SKM-1 treated with dmso at 0.1 percent for 144 hours (cell line): Measurements from ENCODE around the gene CMIP.

Experiments used
- DNase-seq: peaks from one replicate; lab custom pipeline; 2025; ENCODE audit not compliant: unreplicated experiment; lab: John Stamatoyannopoulos, UW

CMIP gene

GRCh38 chr16:81708266-81709015, 263.8 kb downstream of the CMIP start:
- no peak for DNase-seq

DNA sequence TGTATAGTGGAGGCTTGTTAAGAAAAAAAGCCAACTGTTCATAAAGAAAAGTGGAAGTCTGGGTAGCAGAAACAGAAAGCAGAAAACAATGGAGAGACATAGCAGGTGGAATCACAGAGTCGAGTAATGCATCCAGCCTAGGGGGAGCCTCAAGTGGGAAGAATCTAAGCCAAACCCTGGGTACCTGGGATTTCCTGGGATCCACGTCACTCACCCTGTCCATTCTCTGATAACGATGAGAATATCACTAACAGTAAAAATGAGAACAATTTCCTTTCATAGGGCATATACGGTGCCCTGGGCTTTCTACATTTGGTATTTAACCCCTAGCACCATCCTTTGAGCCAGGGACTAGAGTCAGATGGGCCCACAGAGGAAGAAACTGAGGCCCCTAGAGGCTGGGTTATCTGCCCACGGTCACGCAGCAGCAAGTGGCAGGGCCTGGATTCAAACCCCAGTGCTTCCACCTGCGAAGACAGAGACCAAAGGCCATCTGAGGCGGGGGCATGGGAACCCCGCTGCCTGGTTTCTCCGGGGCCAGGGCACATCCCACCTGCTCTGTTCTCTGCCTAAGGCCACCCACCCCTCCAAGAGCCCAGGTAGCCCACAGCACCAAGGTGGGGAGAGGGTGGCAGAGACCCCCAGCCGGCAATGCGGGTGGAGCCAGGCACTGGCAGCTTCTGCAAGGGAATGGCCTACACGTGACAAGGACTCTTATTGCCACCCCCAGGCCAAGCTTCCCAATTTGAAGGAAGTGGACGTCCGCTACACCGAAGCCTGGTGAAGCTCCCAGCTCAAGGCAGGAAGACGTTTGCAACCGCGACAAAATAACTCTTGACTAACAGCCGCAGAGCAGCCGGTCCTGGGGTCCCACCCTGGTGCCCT, 264.6 kb downstream of the CMIP start:
- no peak for DNase-seq

DNA sequence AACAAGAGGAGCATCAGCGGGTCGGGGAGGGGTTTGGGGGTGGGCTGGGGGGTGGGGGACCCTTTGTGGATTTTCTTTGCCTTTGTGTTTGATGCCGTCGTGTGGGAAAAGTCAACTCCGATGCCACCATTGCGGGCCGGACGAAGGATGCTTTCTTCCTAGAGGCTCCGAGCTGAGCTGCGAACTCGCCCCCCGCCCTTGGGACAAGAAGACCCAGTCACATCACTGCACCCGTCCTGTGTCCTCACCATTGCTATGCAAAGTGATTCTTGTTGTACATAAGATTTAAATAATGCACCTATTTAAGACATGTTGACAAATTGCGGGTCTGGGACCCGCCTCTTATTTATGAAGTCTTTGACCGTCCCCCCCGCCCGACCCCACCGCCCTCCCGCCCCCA, 265.4 kb downstream of the CMIP start:
- DNase-seq: no peak

DNA sequence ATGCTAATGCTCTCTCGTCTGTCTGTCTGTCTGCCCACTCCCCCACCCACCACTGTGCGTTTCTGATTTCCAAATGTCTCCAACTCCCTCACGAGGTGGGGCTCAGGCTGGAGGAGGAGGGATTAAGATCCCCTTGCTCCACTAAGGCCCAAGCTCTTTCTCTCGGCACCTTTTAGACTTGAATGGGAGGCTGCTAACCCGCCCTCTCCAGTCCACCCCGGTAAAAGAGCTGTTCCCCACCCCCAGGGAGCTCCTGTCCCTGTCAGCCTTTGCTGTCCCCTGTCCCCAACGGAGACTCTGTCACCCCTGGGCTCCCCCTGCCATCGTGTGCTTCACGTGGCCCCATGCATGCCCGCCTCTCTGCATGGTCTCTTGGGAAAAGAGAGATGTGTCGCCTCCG, 266.0 kb downstream of the CMIP start:
- no peak for DNase-seq

GRCh38 chr16:81711657-81712319, 267.2 kb downstream of the CMIP start:
- no peak for DNase-seq

GRCh38 chr16:81712681-81713080, 268.1 kb downstream of the CMIP start:
- DNase-seq: no peak

DNA sequence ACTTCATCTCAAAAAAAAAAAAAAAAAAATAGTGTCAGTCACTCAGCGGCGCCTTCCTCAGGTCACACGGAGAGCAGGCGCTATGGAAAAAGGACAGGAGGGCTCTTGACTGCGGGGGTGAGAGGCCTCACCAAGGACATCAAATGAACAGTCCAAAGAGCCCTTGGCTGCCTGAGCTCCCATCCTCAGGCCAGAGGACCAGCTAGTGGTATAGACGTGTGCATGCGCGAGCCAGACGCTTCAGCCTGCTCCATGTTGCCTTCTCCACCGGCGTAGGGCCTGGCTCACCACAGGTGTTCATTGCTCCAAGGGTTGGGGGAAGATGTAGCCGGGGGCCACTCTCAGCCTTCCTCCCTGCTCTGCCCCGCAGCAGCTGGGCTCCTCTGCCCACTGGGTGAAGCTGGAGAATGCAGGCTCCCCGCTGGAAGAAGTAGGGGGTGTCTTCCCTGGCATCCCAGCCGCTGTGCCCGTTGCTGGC, 268.7 kb downstream of the CMIP start:
- DNase-seq: no peak

- DNase-seq: no peak
Observed at GRCh38 chr16:81713796-81714195, 269.2 kb downstream of the CMIP start.

DNA sequence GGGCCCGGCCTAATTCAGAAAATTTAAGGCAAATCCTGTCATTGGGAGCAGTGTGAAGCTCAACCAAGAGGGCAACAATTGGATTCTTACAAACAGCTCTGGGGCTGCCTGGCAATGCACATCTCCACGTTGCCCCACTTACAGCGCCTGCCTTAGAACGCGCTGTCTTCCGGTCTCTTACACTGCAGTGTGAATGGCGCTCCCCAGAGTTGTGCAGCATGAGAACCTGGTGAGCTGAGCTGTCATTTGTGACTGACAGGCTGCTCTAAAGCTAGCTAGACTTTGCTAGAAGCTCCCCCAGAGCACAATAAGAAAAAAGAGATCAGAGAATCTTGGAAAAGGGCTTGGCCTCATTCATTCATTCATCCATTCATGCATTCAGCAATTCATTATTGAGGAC, 270.0 kb downstream of the CMIP start:
- no peak for DNase-seq

DNA sequence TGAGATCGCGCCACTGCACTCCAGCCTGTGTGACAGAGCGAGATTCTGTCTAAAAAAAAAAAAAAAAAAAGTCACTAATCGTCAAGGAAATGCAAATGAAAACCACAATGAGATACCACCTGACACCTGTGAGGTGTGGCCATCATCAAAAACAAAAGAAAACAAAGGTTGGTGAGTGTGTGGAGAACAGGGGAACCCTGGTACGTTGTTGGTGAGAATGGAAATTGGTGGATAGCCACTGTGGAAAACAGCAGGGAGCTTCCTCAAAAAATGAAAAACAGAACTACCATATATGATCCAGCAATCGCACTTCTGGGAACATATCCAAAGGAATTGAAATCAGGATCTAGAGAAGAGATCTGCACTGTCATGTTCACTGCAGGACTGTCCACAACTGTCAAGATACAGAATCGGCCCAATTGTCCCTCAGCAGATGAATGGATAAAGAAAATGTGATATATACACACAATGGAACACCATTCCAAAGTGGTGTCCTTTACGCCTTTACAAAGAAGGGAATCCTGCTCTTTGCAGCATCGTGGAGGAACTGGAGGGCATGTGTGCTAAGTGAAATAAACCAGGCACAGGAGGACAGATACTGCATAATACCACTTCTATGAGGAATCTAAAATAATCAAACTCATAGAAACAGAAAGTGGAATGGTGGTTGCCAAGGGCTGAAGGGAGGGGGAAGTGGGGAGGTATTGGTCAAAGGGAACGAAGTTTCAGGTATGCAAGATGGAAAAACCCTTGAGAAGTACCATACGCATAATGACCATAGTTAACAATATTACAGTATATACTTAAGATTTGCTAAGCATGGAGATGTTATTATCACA, 271.0 kb downstream of the CMIP start:
- no peak for DNase-seq

DNA sequence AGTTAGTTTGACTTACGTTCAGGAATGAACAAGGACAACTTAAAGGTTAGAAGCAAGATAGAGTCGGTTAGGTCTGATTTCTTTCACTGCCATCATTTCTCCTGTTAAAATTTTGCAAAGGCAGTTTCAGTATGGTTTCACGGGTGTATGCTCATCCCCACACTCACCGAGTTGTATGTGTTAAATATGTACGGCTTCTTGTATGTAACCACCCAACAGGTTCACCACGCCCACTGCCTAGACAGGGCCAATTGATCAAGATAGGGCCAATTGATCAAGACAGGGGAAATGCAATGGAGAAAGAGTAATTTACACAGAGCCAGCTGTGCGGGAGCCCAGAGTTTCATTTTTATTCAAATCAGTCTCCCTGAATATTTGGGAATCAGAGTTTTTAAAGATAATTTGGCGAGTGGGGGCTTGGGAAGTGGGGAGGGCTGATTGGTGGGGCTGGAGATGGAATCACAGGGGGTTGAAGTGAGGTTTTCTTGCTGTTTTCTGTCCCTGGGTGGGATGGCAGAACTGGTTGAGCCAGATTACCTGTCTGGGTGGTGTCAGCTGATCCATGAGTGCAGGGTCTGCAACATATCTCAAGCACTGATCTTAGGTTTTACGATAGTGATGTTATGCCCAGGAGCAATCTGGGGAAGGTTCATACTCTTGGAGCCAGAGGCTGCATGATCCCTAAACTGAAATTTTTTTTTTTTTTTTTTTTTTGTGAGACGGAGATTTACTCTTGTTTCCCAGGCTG, 272.0 kb downstream of the CMIP start:
- DNase-seq: no peak

DNA sequence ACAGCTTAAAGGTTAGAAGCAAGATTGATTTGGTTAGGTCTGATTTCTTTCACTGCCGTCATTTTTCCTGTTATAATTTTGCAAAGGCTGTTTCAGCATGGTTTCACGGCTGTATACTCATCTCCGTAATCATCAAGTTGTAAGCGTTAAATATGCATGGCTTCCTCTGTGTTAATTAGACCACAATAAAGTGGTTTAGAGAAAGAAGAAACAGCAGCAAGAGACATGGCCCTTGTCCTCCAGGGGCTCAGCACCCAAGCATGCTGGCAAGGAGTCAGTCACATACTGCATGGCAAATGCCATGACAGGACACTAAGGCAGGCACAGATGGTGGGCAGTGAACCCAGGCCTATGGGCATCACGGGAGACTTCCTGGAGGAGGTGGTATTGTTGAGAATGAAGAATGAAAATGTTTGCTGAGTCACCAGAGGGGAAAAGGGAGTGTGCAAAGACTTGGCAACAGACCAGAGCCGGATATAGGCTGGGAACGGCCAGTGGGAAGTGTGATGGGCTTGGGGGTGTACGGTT, 273.1 kb downstream of the CMIP start:
- DNase-seq: no peak

DNA sequence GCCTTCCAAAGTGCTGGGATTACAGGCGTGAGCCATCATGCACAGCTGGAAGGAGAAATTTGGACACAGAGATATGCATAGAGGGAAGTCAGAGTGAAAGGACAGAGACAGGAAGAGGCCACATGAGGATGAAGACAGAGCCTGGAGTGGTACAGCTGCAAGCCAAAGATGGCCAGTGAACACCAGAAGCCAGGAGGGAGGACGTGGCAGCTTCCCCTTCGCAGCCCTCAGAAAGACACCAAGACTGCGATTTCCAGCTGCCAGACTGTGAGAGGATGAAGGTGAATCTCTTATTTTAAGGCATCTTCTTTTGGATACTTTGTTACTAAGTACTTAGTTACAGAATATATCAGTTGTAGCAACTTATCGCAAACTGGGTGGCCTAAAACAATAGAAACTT, 274.0 kb downstream of the CMIP start:
- peak; percentile 51 for DNase-seq

DNA sequence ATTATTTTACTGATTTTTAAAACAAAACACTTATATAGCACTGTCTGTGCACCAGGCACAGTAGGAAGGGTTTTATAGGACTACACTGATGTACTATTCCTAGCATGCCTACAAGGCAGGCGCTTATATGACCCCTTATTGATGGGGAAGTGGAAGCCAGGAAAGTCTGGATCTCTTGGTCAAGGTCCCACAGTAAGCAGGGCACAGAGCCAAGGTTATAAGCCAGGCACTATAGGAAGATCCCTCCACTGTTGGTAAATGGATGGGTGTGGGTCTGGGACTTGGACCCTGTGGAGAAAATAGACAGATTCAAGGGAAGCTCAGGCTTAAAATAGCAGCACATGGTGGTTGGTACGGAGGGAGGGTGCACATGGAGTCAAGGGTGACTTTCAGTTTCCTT, 275.4 kb downstream of the CMIP start:
- no peak for DNase-seq

- peak; percentile 43 for DNase-seq
Observed at GRCh38 chr16:81720973-81721906, 276.6 kb downstream of the CMIP start.

GRCh38 chr16:81723098-81723723, 278.6 kb downstream of the CMIP start:
- DNase-seq: peak; percentile 76

DNA sequence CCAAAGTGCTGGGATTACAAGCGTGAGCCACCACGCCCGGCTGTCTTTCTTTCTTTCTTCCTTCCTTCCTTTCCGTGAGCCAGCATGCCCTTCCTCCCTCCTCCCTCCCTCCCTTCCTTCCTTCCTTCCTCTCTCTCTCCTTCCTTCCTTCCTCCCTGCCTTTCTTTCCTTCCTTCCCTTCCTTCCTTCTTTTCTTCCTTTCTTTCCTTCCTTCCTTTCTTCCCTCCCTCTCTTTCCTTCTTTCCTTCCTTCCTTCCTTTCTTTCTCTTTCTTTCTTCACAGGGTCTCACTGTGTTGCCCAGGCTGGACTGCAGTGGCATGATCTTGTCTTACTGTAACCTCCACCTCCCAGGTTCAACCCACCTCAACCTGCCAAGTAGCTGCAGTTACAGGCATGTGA, 283.8 kb downstream of the CMIP start:
- no peak for DNase-seq

GRCh38 chr16:81729451-81729850, 284.8 kb downstream of the CMIP start:
- no peak for DNase-seq
